Adipose tissue (tissue), 3 donors: ENCODE results near the gene NBEAL2. TPM values are rescaled to one million over a fixed set of nuclear protein-coding genes. Genes with fewer than 3 reads are reported as not detected.

ENCODE experiments used
- H3K27ac ChIP-seq: one replicate; pipeline ENCODE4 v1.5.1; 2013; ENCODE audit warnings: low read depth, low read length
- WGBS, 3 donors: extraction: QIAGEN DNeasy Blood & Tissue Kit; methylation state at CpG; one replicate each; pipeline ENCODE4 v1.1.7; 2013; 5-methylcytosine and 5-hydroxymethylcytosine counted together
- polyA plus RNA-seq, 3 donors: library from polyadenylated mRNA; stranded (reverse); fragments of 200-250 nt; gene quantifications; one replicate each; pipeline ENCODE4 v1.2.3, GENCODE V29; 2013
- donor health status: healthy with polysubstance abuse.
- donor health status: Bipolar disorder and iron deficiency.
- donor health status: healthy.

NBEAL2 gene
- 10 to 100 TPM; 42.6 to 49.7 (median 42.8) TPM for polyA plus RNA-seq

DNA sequence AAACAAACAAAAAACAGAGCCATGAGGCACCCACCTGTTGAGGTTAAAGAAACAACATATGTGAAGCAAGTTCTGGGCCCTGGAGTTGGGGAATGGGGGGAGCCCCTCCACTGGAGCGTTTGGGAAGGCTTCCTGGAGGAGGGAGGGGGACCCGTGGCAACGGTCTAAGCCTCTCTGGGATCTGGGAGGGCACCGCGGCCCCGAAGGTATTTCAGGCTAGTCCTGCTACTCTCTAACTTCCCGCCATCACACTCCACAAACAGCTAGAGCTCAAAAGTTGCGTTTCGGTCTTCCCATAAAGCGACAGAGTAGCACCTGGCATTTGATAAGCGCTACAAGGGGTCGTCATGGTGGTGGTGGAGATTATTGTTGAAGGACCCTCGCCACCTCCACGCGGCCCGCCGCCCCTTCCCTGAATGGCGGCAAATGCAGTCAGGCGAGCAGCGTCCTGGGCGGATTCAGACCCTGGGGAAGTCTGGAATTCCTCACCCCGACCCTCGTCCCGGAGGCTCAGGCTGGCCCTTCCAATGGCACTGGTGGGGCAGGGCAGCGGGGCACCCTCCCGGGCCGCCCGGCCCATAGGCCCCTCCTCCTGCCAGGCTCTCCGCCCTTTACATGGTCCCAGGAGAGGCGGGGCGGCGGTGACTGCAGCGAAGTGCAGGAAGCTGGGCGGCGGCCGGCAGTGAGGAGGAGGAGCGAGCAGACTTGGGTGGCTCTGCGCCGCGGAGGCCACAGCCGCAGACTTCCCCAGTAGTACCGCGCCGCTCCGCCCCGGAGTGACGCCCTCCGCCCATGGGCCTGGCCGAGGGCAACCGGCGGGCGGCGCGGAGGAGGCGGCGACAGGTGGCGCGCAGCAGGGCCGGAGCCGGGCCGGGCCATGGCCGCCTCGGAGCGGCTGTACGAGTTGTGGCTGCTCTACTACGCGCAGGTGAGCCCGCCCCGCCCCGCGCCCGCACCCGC lies at the start of gene NBEAL2:
TSS of gene NBEAL2 (plus strand) at position 682 of the 960 bp plus-strand sequence. CDS start at position 878, 196 bp downstream.
- 0 to 2% (median 1%) methylated on average over 43 to 73 of the region's 73 CpGs for WGBS, 3 donors

GRCh38 chr3:46930166-46930944 lies 49.1 kb upstream of the NBEAL2 start:
- WGBS, 3 donors = 51 to 65% (median 54%) methylated on average over 9 of the region's 9 CpGs
- no peak overlapping the region for H3K27ac ChIP-seq

More for the DNA sequence above, at the start of gene NBEAL2:
- H3K27ac ChIP-seq = no peak within 1 kb of the TSS

GRCh38 chr3:46930945-46931403 lies 48.5 kb upstream of the NBEAL2 start:
- WGBS, 3 donors = 32 to 55% (median 54%) methylated on average over 3 of the region's 3 CpGs
- no peak overlapping the region for H3K27ac ChIP-seq

- WGBS, 3 donors = 26 to 39% (median 36%) methylated on average over 6 of the region's 6 CpGs
These were observed 47.7 kb upstream of the NBEAL2 start for GRCh38 chr3:46931631-46932331.

GRCh38 chr3:46932455-46933225 lies 46.8 kb upstream of the NBEAL2 start:
- no peak overlapping the region for H3K27ac ChIP-seq
- 63 to 78% (median 64%) methylated on average over 7 of the region's 7 CpGs for WGBS, 3 donors

More at GRCh38 chr3:46931631-46932331, 47.7 kb upstream of the NBEAL2 start:
- no peak overlapping the region for H3K27ac ChIP-seq

DNA sequence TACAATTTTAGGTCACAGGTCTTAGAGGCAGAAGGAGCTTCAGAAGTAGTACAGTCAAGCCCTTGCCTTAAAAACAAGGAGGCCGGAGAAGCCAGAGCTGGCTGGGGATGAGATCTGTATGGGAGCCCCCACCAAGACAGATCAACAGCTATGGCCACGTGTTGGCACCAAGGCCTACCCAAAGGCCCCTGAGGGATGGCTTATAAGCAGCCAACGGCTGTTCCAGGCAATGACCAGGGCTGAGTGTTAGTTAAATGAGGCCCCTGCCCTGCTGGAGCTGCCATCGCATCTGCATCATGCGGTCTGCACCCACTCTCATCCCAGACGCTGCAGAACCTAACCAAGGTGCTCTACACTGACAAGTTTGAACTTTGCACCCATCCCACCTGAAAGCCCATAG lies 46.2 kb upstream of the NBEAL2 start:
- 62 to 73% (median 67%) methylated on average over 6 of the region's 6 CpGs for WGBS, 3 donors
- H3K27ac ChIP-seq = no peak overlapping the region

- WGBS, 3 donors = 57 to 60% (median 59%) methylated on average over 2 of the region's 2 CpGs
- H3K27ac ChIP-seq = no peak overlapping the region
These were observed 45.4 kb upstream of the NBEAL2 start for GRCh38 chr3:46934072-46934471.

- H3K27ac ChIP-seq = no peak overlapping the region
- WGBS, 3 donors = 72 to 76% (median 72%) methylated on average over 8 of the region's 8 CpGs
These were observed 44.8 kb upstream of the NBEAL2 start for GRCh38 chr3:46934498-46935167.

- WGBS, 3 donors = 52 to 73% (median 63%) methylated on average over 7 of the region's 7 CpGs
These were observed 44.2 kb upstream of the NBEAL2 start for GRCh38 chr3:46935168-46935858.

GRCh38 chr3:46935989-46936558 lies 43.4 kb upstream of the NBEAL2 start:
- H3K27ac ChIP-seq = no peak overlapping the region
- WGBS, 3 donors = 65 to 74% (median 68%) methylated on average over 7 of the region's 7 CpGs

More at GRCh38 chr3:46935168-46935858, 44.2 kb upstream of the NBEAL2 start:
- no peak overlapping the region for H3K27ac ChIP-seq

DNA sequence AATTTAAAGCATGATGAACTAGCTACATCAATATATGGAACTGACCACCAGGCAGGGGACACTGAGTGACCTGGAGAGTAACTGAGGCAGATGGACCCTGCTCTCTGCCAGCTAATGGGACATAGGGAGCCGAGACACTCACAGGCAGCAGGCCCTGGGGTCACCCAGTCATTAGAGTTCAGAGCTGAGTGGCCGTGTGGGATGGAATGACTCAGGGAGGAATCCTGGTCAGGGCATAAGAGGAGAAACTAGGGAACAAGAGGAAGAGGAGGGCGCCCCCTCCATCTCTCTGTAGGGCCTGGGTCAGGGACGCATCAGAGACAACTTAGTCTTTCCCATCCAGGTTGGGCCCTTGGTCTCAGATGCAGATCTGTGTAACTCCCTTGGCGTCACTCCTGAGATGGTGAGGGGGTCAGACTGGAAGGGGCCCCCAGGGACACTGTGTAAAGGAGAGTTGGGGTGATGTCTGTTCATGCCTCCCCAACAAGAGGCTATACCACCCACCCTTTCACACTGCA lies 42.7 kb upstream of the NBEAL2 start:
- 88 to 89% (median 88%) methylated on average over 5 of the region's 5 CpGs for WGBS, 3 donors

GRCh38 chr3:46938118-46938517 lies 41.3 kb upstream of the NBEAL2 start:
- 53 to 96% (median 93%) methylated on average over 2 of the region's 2 CpGs for WGBS, 3 donors

More for the DNA sequence above, 42.7 kb upstream of the NBEAL2 start:
- H3K27ac ChIP-seq = no peak overlapping the region

DNA sequence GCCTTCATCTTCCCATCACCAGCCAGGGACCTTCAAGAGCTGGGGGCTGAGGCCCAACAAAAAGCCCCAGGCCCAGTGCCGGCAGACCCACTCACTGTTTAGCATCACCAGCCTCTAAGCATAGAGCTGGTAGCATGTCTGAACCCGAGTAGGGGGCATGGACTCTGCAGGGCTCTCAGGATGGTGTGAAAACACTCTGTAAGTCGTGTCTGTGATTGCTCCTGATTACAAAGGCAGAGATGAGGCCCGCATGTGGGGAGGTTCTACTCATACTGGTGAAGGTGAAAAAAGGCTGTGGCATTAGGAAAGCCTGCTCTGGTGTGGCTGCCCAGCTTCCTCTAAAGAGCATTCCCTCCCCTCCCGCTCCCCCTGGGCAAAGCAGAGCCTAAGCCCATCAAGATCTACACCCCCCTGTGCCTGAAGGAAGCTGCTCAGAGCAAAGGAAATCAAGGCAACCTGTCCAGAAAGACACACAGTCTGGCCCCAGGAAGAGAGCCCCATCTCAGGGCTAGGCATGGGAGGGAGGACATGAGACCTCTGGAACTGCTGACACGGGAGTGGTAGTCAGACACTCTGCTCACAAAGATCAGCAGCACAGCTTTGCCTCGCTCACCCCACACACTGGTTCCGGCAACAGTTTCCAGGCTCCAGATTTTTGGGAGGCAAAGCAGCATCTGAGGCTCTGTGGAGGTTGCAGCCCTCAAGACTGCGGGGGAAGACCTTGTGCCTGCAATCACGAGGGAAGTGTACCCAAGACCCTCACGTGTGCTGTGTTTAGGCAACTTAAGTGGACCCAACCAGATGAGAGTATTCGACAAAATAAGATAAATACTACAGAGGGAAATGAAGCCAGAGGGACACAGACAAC lies 39.7 kb upstream of the NBEAL2 start:
- no peak overlapping the region for H3K27ac ChIP-seq
- WGBS, 3 donors = 65 to 76% (median 69%) methylated on average over 12 of the region's 12 CpGs

More at GRCh38 chr3:46938118-46938517, 41.3 kb upstream of the NBEAL2 start:
- H3K27ac ChIP-seq = no peak overlapping the region

GRCh38 chr3:46942076-46942475 lies 37.4 kb upstream of the NBEAL2 start:
- H3K27ac ChIP-seq = no peak overlapping the region
- WGBS, 3 donors = 67 to 96% (median 91%) methylated on average over 7 of the region's 7 CpGs
